Panc1 (cell line): ENCODE data around the gene PDGFRA. TPM values are rescaled to one million over a fixed set of nuclear protein-coding genes. Genes with fewer than 3 reads are reported as not detected.

Source experiments
- ATAC-seq: fragments of 200-7000 bp; cut with Tn5 transposase; 2 replicates; pipeline ENCODE4 v1.9.1; 2020; ENCODE audit warnings: mild to moderate bottlenecking, moderate library complexity
- BruUV-seq: library from RNA; stranded (reverse); fragments of 400-500 nt; replicated peaks from 2 replicates; lab custom pipeline; 2021; lab: Mats Ljungman, UMichigan
- CTCF ChIA-PET: fragments of 300-600 bp; sonication (Branson Sonifier 250); formaldehyde crosslinking; loops from one replicate; lab custom pipeline; 2022; ENCODE audit warnings: antibody characterized with exemption; lab: Charles Lee
- POLR2A ChIA-PET: fragments of 300-600 bp; sonication (Branson Sonifier 250); formaldehyde crosslinking; loops from one replicate; lab custom pipeline; 2022; ENCODE audit warnings: antibody characterized with exemption; lab: Charles Lee
- DNase-seq: peaks from one replicate; pipeline ENCODE4 v3.0.0-alpha.2; 2010; ENCODE audit warnings: low read depth, low spot score
- H3K27ac ChIP-seq: 2 replicates; pipeline ENCODE4 v1.5.1; 2011; ENCODE audit warnings: mild to moderate bottlenecking, low read length, inconsistent platforms
- H3K27me3 ChIP-seq: fragments of 200-500 bp; sonication (Bioruptor generic); 2 replicates; pipeline ENCODE4 v1.6.0; 2014; ENCODE audit warnings: low read length, inconsistent platforms; ENCODE audit not compliant: control insufficient read depth, insufficient read depth
- H3K36me3 ChIP-seq: fragments of 200-500 bp; sonication (Bioruptor generic); 2 replicates; pipeline ENCODE4 v1.5.1; 2014; ENCODE audit warnings: inconsistent platforms, mild to moderate bottlenecking, low read length, moderate library complexity; ENCODE audit not compliant: control insufficient read depth, insufficient read depth
- H3K4me1 ChIP-seq: 2 replicates; pipeline ENCODE4 v1.5.1; 2011; ENCODE audit warnings: inconsistent platforms, mild to moderate bottlenecking, low read length, moderate library complexity; ENCODE audit not compliant: control insufficient read depth, insufficient read depth
- H3K4me3 ChIP-seq, 2 experiments: 2 replicates each; pipeline ENCODE4 v1.5.1; 2011 to 2012; ENCODE audit warnings: low read depth in 2 of 2, low read length in 2 of 2, mild to moderate bottlenecking in 2 of 2, inconsistent platforms in 1 of 2, moderate library complexity in 1 of 2
- H3K9me3 ChIP-seq: fragments of 200-500 bp; sonication (Bioruptor generic); 2 replicates; pipeline ENCODE4 v1.5.1; 2014; ENCODE audit warnings: low read depth, mild to moderate bottlenecking, inconsistent platforms, low read length, moderate library complexity; ENCODE audit not compliant: control insufficient read depth, insufficient read depth
- POLR2AphosphoS5 ChIP-seq: IDR thresholded peaks from 2 replicates; pipeline ENCODE4 v1.6.1; 2012; ENCODE audit warnings: mild to moderate bottlenecking, low read depth, low read length, moderate library complexity
- REST ChIP-seq, 2 experiments: IDR thresholded peaks; 2 replicates each; pipeline ENCODE4 v1.6.1; 2011 to 2012; ENCODE audit warnings: low read depth in 2 of 2, control low read depth in 1 of 2, low read length in 1 of 2, mild to moderate bottlenecking in 1 of 2, moderate library complexity in 1 of 2; ENCODE audit not compliant: insufficient read depth in 1 of 2
- SIN3A ChIP-seq: IDR thresholded peaks from 2 replicates; pipeline ENCODE4 v1.6.1; 2012; ENCODE audit warnings: low read depth, mild to moderate bottlenecking, low read length, moderate library complexity, borderline replicate concordance; ENCODE audit not compliant: insufficient read depth
- TCF7L2 ChIP-seq: IDR thresholded peaks from 2 replicates; pipeline ENCODE4 v1.6.1; 2011; ENCODE audit warnings: mild to moderate bottlenecking, low read depth, low read length, inconsistent platforms
- in situ Hi-C: cut with HindIII; loops from 2 replicates; pipeline ENCODE4 v1.10.0; 2016; ENCODE audit warnings: low sequenced_read_pairs, low pct_unique_long_range_greater_than_20kb
- intact Hi-C: fragments of 100-400 bp; cut with micrococcal nuclease; formaldehyde crosslinking; loops from one replicate; pipeline ENCODE4 v1.10.0; 2022; ENCODE audit not compliant: unreplicated experiment
- total RNA-seq: library from RNA; stranded (reverse); gene quantifications from one replicate; pipeline ENCODE4 v1.2.1, GENCODE V29; 2021; ENCODE audit not compliant: unreplicated experiment
- TF ChIP-seq, protein P1 (sequence below): fragments of 450-650 bp; IDR thresholded peaks from 2 replicates; pipeline ENCODE4 v1.5.1; 2017; ENCODE audit warnings: mild to moderate bottlenecking

PDGFRA gene
- total RNA-seq, 1 experiment from 2014 or later = 0.15 TPM

GRCh38 chr4:54231768-54232688 is 2.9 kb downstream of the PDGFRA start:
- Histone ChIP-seq H3K4me3 (peak overlapping the region in 1 of 2 experiments; percentile 32; a peak in 1 of 4 replicates), H3K27me3 (peaks cover 11% of the 10 kb centered on the region; the same call in 1 of the 2 replicates), H3K27ac (no peak overlapping the region), H3K9me3 (no peaks in the 10 kb centered on the region), H3K36me3 (no peaks in the 10 kb centered on the region), H3K4me1 (peaks cover 3% of the 10 kb centered on the region; the same call in 1 of the 2 replicates)
- in situ Hi-C loops (no loop called here), intact Hi-C loops (loop anchor here (10.0 kb wide), 2 partner anchors 1027 to 1217 kb away; no protein-coding TSS in a partner anchor)
- ChIA-PET POLR2A (interaction anchor here (0.5 kb wide), 1 partner anchor 272 kb away, joined by 5 read pairs; no protein-coding TSS in a partner anchor), CTCF (interaction anchor here (1.0 kb wide), 1 partner anchor 10 kb away, joined by 5 read pairs; no protein-coding TSS in a partner anchor)
- DNase-seq = no peak
- no TSS peak for BruUV-seq
- TF ChIP-seq, protein P1, sequence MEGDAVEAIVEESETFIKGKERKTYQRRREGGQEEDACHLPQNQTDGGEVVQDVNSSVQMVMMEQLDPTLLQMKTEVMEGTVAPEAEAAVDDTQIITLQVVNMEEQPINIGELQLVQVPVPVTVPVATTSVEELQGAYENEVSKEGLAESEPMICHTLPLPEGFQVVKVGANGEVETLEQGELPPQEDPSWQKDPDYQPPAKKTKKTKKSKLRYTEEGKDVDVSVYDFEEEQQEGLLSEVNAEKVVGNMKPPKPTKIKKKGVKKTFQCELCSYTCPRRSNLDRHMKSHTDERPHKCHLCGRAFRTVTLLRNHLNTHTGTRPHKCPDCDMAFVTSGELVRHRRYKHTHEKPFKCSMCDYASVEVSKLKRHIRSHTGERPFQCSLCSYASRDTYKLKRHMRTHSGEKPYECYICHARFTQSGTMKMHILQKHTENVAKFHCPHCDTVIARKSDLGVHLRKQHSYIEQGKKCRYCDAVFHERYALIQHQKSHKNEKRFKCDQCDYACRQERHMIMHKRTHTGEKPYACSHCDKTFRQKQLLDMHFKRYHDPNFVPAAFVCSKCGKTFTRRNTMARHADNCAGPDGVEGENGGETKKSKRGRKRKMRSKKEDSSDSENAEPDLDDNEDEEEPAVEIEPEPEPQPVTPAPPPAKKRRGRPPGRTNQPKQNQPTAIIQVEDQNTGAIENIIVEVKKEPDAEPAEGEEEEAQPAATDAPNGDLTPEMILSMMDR = no peak
- TF ChIP-seq POLR2AphosphoS5 = no peak
- TF ChIP-seq TCF7L2 = no peak
- TF ChIP-seq REST (IDR thresholded peaks at IDR 0.05; ENCODE audit: insufficient read depth in 1 of 2, low read depth in 2 of 2, low read length in 1 of 2) = no peak
- no peak for TF ChIP-seq SIN3A
- no peak for ATAC-seq

DNA sequence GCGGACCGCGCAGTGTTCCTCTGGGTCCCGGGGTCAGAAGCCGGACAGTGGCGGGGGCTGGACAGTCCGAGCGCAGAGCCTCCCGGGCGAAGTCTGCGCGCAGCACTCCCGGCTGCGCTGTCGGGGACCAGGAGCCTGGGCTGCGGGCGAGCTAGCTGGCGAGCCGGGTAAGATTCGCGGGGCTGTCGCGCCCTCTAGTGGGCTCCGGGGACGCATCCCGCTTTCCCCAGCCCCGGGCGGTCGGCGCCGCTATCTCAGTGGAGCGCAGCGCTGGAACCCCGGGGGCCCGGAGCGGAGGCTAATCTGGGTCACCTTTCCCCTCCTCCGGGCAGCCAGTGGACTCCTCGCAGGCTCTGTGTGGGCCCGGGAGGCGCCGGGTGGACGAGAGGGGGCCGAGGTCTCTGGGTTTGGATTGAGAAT is 4.2 kb downstream of the PDGFRA start:
- no TSS peak for BruUV-seq
- H3K27me3 ChIP-seq = peaks cover 11% of the 10 kb centered on the region; the same call in 1 of the 2 replicates
- POLR2A ChIA-PET = no interaction called here
- H3K9me3 ChIP-seq = no peaks in the 10 kb centered on the region
- DNase-seq = peak; percentile 35
- in situ Hi-C loops = no loop called here
- peak; percentile 88 for ATAC-seq
- no peak for TF ChIP-seq SIN3A
- TF ChIP-seq REST (IDR thresholded peaks at IDR 0.05; ENCODE audit: insufficient read depth in 1 of 2, low read depth in 2 of 2, low read length in 1 of 2) = no peak
- TF ChIP-seq, protein P1 = peak; percentile 78
- H3K36me3 ChIP-seq = no peaks in the 10 kb centered on the region
- CTCF ChIA-PET = interaction anchor here (0.5 to 1.0 kb wide), 3 partner anchors 11 to 484 kb away, joined by 4 to 6 read pairs (median 5); no protein-coding TSS in a partner anchor
- H3K4me3 ChIP-seq = peak overlapping the region; percentile 36 to 53
- no peaks in the 10 kb centered on the region for H3K4me1 ChIP-seq
- H3K27ac ChIP-seq = no peak overlapping the region
- intact Hi-C loops = loop anchor here (10.0 kb wide), 2 partner anchors 1028 to 1218 kb away; no protein-coding TSS in a partner anchor
